WI38 (cell line): Measurements from ENCODE around the gene BCL6.

ENCODE experiments used
- H3K4me3 ChIP-seq: 2 replicates; pipeline ENCODE4 v1.5.1; 2011; ENCODE audit warnings: low read depth, mild to moderate bottlenecking, control low read depth, low read length
- TF ChIP-seq, protein P1 (sequence below): IDR thresholded peaks from 2 replicates; pipeline ENCODE4 v1.5.1; 2012; ENCODE audit warnings: low read depth, mild to moderate bottlenecking, control low read depth, low read length

The BCL6 gene

DNA sequence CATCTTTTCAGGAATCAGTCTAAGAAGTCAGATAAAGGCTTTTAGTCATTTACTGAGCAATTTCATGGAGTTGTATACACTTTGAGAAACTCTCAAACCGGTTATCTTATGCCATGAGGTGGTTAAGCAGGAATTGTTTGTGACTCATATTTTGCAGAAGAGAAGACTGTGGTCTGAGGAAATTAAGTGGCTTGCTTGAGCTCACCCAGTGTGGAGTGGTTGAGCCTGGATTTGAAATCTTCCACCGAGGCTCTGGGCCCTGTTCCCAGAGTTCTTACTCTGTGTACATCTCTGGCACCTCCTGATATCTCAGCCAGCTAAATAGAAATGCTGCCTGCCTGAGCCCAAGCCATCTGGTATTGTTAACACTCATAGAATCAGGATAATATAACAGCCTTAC, 37.8 kb upstream of the BCL6 start:
- H3K4me3 ChIP-seq, result 0 out of 2 replicates have a peak overlapping the region, but pooled peaks have one; percentile 5
- TF ChIP-seq, protein P1, sequence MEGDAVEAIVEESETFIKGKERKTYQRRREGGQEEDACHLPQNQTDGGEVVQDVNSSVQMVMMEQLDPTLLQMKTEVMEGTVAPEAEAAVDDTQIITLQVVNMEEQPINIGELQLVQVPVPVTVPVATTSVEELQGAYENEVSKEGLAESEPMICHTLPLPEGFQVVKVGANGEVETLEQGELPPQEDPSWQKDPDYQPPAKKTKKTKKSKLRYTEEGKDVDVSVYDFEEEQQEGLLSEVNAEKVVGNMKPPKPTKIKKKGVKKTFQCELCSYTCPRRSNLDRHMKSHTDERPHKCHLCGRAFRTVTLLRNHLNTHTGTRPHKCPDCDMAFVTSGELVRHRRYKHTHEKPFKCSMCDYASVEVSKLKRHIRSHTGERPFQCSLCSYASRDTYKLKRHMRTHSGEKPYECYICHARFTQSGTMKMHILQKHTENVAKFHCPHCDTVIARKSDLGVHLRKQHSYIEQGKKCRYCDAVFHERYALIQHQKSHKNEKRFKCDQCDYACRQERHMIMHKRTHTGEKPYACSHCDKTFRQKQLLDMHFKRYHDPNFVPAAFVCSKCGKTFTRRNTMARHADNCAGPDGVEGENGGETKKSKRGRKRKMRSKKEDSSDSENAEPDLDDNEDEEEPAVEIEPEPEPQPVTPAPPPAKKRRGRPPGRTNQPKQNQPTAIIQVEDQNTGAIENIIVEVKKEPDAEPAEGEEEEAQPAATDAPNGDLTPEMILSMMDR, result no peak

DNA sequence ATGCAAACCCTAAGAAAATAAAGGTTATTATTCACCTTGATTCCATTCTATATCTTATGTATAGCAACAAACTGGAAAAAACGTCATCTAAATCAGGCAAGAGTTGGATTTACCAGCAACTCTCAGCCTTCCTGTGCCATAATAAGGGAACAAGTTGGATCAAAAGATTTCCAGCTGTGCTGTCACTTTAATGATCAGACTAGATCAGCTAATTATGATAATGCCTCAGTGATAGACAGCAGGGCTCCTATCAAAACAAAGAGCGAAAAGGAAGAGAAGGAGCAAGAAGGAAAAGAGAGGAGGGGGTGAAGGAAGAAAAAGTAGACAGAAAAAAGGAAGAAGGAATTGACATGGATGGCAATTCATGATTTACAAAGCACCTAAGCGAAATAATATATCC, 36.7 kb upstream of the BCL6 start:
- H3K4me3 ChIP-seq, result no peak overlapping the region
- TF ChIP-seq, protein P1, result no peak

DNA sequence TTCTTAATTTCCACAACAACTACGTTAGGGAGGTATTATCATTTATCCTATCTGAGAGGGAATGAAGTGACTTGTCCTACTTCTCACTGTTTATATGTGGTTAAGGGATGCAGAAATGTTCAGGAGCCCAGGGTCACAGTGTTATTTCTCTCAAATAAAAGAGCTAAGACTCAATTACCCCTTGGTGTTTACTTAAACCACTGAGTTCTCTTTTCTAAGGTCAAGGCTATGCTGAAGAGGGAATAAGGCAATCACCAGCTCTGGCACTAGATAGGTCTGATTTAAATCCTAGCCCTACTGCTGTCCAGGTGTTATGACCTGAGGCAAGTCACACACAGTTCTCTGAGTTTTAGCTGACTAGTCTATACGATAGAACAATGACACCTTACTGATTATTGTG, 35.7 kb upstream of the BCL6 start:
- H3K4me3 ChIP-seq, result no peak overlapping the region
- TF ChIP-seq, protein P1, result no peak

DNA sequence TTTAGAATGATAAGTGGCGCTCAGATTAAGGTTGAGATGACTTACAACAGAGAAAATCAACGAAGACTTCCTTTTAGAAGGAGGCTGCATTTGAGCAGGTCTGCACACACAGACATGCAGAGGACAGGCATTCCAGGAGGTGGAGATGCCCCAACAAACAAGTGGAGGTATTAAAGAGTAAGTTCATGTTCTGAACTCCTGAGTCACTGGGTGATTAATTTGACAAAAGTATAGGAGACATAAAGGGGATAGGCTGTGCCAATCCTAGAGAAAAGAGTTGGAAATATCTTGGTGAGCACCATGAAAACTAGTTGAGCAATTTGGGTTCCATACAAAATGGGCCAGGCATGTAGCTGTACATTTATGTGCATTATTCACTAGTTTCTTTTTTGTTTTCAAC, 33.5 kb upstream of the BCL6 start:
- TF ChIP-seq, protein P1, result no peak
- no peak overlapping the region for H3K4me3 ChIP-seq

DNA sequence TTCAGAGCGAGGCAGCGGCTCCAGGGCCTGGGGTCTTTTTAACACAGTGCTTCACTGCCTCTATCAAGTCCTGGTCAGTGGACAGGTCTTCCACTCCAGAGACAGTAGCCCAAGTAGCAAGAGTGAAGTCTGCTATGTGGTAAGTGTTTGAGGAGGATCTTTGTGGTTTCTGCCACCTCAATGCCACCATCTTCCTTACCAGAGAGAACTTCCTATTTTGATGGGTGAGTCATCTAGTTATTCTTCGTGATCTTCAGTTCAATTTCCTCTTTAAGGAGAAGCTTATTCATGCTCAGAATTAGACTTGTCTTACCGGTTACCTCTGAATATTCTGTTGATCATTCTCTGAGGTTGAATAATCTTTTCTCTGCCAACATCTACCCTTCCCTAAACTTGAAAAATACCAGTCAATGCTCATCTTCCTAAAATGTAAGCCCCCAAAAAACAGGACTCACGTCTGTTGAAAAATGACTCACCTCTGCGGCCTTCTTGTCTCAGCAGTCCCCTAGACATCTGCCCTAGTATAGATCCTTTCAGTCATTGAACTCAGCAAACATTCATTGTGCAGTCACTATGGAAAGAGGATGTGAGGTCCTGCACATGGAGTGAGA, 32.2 kb upstream of the BCL6 start:
- H3K4me3 ChIP-seq, result no peak overlapping the region
- TF ChIP-seq, protein P1, result no peak

DNA sequence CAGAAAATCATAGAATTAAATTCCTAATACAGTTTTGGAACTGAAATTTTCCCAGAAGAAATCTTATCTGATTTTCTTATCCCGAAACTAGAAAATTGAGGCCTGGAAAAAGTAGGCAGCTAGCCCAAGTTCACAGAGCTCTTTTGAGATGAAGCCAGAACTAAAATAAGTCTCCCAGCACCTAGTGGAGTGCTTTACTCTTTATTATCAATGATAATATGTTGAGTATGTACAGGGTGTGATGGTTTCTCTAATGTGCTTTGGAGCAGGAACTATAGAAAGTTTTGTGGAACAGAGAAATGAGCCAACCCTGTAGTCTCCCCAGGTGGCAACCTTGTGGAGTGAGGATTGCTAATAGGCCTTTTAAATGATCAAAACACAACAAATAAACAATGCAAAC, 30.3 kb upstream of the BCL6 start:
- H3K4me3 ChIP-seq, result no peak overlapping the region

DNA sequence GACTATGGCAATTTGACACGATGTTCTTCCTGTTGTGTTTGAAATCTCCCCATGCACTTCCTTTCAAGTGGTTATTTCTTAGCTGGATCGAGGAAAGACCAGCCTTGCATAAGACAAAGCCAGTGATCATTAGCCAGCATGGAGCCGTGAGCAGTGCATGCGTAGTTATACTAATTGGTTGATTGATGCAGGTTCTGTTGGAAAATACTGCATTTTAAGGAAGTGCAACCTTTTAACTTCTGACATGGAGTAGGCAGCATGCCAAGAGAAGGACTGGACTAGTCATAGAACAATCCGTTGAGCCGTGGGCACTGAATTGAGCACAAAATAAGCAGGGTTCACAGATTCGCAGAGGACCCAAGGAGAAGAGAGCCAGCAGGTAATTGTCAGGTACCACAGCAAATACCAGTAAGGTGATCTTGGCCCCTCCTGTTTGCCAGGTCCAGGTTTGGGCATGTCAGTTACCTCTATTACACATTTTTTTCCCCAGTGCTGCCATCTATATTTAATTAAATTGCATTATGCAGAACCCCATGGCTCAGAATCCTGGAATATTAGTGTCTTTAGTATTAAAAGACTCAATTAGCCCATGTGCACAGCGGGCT, 29.0 kb upstream of the BCL6 start:
- TF ChIP-seq, protein P1, result no peak
- H3K4me3 ChIP-seq, result no peak overlapping the region

More for the DNA sequence above, 30.3 kb upstream of the BCL6 start:
- TF ChIP-seq, protein P1, result no peak
